GM18498 (cell line): Measurements from ENCODE around the gene SLC66A2.

Experiments
- ATAC-seq: cut with Tn5 transposase; IDR thresholded peaks from one replicate; pipeline ENCODE4 v1.9.1; 2021; ENCODE audit warnings: mild to moderate bottlenecking, moderate library complexity; ENCODE audit not compliant: unreplicated experiment

Gene SLC66A2

GRCh38 chr18:79921984-79922965, 29.2 kb downstream of the SLC66A2 start:
- no peak for ATAC-seq

GRCh38 chr18:79919089-79919488, 32.4 kb downstream of the SLC66A2 start:
- no peak for ATAC-seq

GRCh38 chr18:79918615-79919011, 32.8 kb downstream of the SLC66A2 start:
- no peak for ATAC-seq

DNA sequence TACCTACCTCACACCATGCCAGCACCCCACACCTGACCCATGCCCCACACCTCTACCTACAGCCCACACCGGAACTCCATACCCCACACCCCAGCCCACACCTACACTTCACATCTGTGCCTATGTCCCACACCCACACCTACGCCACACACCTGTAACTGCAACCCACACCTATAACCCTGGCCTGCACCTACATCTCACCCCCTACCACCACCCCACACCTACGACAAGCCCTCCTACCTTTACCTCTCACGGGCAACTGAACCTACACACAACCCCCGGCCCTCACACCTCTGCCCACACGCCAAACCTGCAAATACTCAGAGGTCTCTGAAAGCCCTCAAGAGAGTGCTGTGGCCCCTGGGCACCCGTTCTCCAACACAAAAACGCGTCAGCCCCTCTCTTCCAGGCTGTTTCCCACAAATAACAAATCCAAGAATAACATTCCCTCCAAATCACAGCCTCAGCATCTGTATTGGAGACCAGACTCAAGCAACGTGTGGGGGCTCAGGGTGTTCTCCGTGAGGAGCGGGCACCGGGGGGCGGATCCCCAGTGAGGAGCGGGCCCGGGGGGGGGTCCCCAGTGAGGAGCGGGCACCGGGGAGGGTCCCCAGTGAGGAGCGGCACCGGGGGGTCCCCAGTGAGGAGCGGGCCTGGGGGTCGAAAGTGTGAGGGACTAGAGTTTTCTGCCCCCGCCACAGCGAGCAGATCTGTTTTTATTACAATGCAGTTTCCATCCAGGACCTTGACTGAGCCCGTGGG, 33.4 kb downstream of the SLC66A2 start:
- ATAC-seq = no peak

- no peak for ATAC-seq
Measured at GRCh38 chr18:79917169-79917852, 34.1 kb downstream of the SLC66A2 start.

- no peak for ATAC-seq
Measured at GRCh38 chr18:79916546-79917168, 34.8 kb downstream of the SLC66A2 start.

- no peak for ATAC-seq
Measured at GRCh38 chr18:79916128-79916494, 35.3 kb downstream of the SLC66A2 start.

DNA sequence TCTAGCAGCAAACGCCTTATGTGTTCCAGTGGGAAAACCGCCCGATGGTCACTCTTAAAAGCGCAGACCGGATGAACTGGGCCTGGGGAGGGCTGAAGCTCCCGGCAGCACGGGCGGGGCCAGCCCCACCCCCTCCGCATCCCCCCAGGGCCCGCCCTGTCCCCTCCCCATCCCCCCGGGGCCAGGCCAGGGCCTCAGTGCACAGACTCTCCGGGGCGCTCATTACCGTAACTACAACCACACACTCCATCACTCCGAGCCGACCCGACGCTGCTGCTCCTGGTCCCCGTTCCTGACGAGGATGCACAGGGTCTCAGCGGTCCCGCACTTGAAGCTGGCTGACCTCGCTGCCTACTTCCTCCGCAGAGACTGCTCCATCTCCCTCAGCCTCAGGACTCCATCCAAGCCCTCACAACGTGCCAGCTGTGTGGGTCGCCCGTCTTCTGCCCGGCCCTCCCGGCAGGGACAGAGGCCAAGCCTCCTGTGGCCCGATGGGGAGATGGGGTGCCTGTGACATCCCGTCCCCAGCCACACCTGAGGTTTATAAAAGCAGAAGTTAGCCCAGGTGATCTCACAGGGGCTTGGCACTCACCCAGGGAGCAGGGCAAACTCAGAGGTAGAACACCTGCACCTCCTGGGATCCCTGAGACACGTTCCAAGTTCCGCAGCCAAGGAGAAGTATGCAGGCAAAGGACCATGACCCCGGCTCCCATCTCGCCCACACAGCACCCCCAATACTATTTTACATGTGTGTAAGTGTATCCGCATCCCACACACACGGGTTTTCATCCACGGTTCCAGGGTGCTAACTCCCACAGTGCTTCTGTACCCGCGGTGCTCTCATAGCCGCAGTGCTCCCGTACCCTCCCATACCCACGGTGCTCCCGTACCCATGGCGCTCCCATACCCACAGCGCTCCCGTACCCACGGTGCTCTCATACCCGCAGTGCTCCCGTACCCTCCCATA, 36.0 kb downstream of the SLC66A2 start:
- no peak for ATAC-seq

- no peak for ATAC-seq
Measured at GRCh38 chr18:79914614-79915160, 36.8 kb downstream of the SLC66A2 start.

DNA sequence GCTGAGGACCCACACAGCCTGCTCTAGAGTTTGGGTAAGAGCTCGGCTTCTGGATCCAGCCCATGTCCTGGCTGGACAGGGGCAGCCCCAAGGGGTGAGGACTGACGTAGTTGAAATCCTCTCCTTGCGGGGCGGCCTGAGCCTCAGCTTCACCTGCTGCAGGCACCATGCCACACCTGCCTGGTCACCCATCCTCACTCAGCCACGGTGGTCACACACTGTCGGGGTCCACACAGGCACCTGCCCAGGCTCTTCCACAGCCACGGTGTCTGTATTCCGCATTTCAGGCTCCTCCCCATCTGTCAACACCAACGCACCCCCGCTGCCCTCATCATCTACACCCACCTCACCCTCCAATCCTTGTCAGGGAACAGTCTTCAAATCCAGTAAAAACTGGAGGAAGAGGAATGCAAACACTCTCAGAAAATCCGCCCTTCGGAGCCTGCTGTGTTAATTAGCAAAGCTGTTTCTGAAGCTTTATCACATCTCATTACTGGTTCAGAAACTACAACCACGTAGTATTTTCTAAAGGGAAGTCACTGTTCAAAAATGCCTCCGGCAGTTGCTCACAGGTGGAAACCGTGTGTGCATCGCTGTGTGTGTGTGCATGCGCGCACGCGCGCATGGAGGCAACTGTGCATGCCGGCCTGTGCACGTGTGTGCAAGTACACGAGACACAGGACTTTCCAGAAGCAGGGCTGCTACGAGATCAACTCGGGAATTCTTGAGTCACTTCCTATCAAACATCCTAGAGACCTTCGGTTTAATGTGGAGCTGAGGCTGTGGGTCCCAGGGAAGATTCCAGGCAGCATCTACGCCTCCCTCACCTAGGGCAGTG, 38.2 kb downstream of the SLC66A2 start:
- ATAC-seq = no peak

DNA sequence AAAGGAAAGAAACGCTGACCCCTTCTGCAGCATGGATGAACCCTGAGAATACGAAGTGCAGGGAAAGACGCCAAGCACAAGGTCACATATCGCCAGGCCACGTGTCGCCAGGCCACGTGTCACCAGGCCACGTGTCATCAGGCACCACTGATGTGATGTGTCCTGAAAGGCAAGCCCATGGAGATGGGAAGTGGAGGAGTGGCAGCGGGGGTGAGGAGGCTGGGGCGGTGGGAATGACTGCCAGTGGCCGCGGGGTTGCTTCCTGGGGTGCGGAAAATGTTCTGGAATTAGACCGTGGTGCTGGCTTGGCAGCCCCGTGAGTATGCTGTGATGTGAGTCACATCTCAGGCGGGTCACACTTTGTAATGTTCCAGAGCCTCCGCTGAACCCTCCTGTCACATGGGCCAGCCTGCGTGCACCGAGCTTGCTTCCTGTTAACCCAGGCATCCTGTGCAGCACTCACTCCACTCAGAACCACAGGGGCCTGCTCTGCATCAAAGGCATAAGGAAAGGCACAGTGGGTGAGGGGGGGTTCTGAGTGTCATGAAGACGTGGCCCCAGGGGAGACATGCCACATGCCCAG, 39.0 kb downstream of the SLC66A2 start:
- ATAC-seq = no peak

- ATAC-seq = no peak
Measured at GRCh38 chr18:79911344-79912270, 39.8 kb downstream of the SLC66A2 start.

- ATAC-seq = no peak
Measured at GRCh38 chr18:79910563-79911343, 40.7 kb downstream of the SLC66A2 start.

GRCh38 chr18:79906706-79907105, 44.7 kb downstream of the SLC66A2 start:
- ATAC-seq = no peak

- ATAC-seq = no peak
Measured at GRCh38 chr18:79905993-79906392, 45.5 kb downstream of the SLC66A2 start.

DNA sequence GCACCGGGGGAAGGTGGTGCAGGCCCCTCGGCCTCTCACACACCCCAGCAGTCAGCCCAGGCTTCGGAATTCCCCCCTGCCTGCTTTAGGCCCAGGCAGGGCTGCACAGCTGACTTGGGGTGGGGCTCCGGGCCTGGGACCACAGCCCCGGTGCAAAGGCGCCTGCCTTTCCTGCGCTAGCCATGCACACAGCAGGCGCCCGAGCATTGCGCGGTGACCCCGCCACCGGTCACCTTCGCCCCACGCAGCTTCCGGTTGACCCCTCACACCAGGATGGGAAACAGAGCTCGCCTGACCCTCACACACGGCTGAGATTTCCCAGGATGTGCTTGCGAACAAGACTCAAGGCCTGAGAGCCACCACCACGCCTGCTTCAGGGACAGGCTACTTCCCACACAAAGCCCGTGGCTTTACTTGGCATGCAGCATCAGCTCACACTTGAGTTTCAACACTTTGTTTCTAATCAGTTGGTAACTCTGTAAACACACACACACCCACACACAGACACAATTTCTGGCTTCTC, 46.0 kb downstream of the SLC66A2 start:
- ATAC-seq = no peak
